H1 (cell line): ENCODE data around the gene OBSL1. TPM values are rescaled to one million over a fixed set of nuclear protein-coding genes. Genes with fewer than 3 reads are reported as not detected.

Experiments used
- CTCF ChIA-PET: fragments of 300-600 bp; sonication (Branson Sonifier 250); formaldehyde crosslinking; loops from one replicate; lab custom pipeline; 2021; ENCODE audit not compliant: partially characterized antibody; lab: Charles Lee
- POLR2A ChIA-PET: fragments of 300-600 bp; sonication (Branson Sonifier 250); formaldehyde crosslinking; loops from one replicate; lab custom pipeline; 2021; ENCODE audit warnings: inconsistent platforms; ENCODE audit not compliant: partially characterized antibody; lab: Charles Lee
- DNase-seq, 2 experiments: peaks; one replicate each; pipeline versions ENCODE4 v3.0.0 to v3.0.0-alpha.2; 2010 to 2022; ENCODE audit warnings: low spot score in 2 of 2, low read depth in 1 of 2, mixed read lengths in 1 of 2
- FAIRE-seq: peaks from 2 replicates; lab custom pipeline; 2011; peaks lifted over from hg19 to GRCh38; lab: Jason Lieb, UNC
- H2AFZ ChIP-seq: 2 replicates; pipeline ENCODE4 v1.8.1; 2012; ENCODE audit warnings: low read length, inconsistent platforms
- H2AK5ac ChIP-seq: 2 replicates; pipeline ENCODE4 v1.6.1; 2013; ENCODE audit warnings: low read depth, low read length
- H2BK120ac ChIP-seq: replicated peaks from 2 replicates; pipeline ENCODE3; 2013; ENCODE audit warnings: low read depth, low read length, inconsistent platforms
- H2BK12ac ChIP-seq: 2 replicates; pipeline ENCODE4 v1.6.1; 2013; ENCODE audit warnings: low read depth, low read length
- H2BK15ac ChIP-seq: 2 replicates; pipeline ENCODE4 v1.6.1; 2013; ENCODE audit warnings: low read length
- H2BK20ac ChIP-seq: 2 replicates; pipeline ENCODE4 v1.6.1; 2013; ENCODE audit warnings: low read length
- H2BK5ac ChIP-seq: 2 replicates; pipeline ENCODE4 v1.6.1; 2013; ENCODE audit warnings: low read depth, low read length
- H3K14ac ChIP-seq: 2 replicates; pipeline ENCODE4 v1.6.1; 2013; ENCODE audit warnings: inconsistent platforms; ENCODE audit not compliant: insufficient read length
- H3K18ac ChIP-seq: 2 replicates; pipeline ENCODE4 v1.6.1; 2013; ENCODE audit warnings: low read length; ENCODE audit errors: extremely low read depth
- H3K23ac ChIP-seq: 2 replicates; pipeline ENCODE4 v1.6.1; 2013; ENCODE audit warnings: inconsistent platforms; ENCODE audit not compliant: insufficient read length
- H3K23me2 ChIP-seq: 2 replicates; pipeline ENCODE4 v1.6.1; 2013; ENCODE audit warnings: low read depth, low read length
- H3K27ac ChIP-seq: 2 replicates; pipeline ENCODE4 v1.6.1; 2011; ENCODE audit warnings: low read depth, low read length, inconsistent platforms
- H3K27me3 ChIP-seq, 4 experiments: replicated peaks in 1 of 4; 1 replicate in 1 of 4; 2 replicates in 3 of 4; pipeline versions ENCODE4 v1.6.1 to v1.8.1; 2011 to 2013; ENCODE audit warnings: low read length in 3 of 4, mild to moderate bottlenecking in 3 of 4, inconsistent platforms in 2 of 4, mixed read lengths in 2 of 4, moderate library complexity in 1 of 4; ENCODE audit not compliant: control insufficient read depth in 3 of 4, insufficient read depth in 3 of 4; ENCODE audit errors: extremely low read depth in 1 of 4
- H3K36me3 ChIP-seq, 4 experiments: 2 replicates each; pipeline versions ENCODE4 v1.6.1 to v1.8.1; 2011 to 2013; ENCODE audit warnings: mild to moderate bottlenecking in 4 of 4, low read length in 3 of 4, moderate library complexity in 2 of 4, control low read depth in 1 of 4, inconsistent platforms in 1 of 4; ENCODE audit not compliant: insufficient read depth in 4 of 4, control insufficient read depth in 2 of 4
- H3K4ac ChIP-seq: replicated peaks from 2 replicates; pipeline ENCODE3; 2013; ENCODE audit warnings: low read length, low read depth, mixed read lengths, inconsistent platforms; ENCODE audit not compliant: insufficient read length
- H3K4me1 ChIP-seq, 4 experiments: replicated peaks in 1 of 4; 1 replicate in 1 of 4; 2 replicates in 3 of 4; pipeline versions ENCODE4 v1.6.1 to v1.8.1; 2011 to 2013; ENCODE audit warnings: low read length in 3 of 4, inconsistent platforms in 2 of 4, mixed read lengths in 1 of 4; ENCODE audit not compliant: insufficient read depth in 4 of 4, control insufficient read depth in 3 of 4
- H3K4me2 ChIP-seq, 2 experiments: 2 replicates each; pipeline versions ENCODE4 v1.6.1 to v1.8.1; 2011 to 2013; ENCODE audit warnings: low read depth in 2 of 2, low read length in 2 of 2, control low read depth in 1 of 2, inconsistent platforms in 1 of 2, mild to moderate bottlenecking in 1 of 2; ENCODE audit not compliant: insufficient read depth in 1 of 2
- H3K4me3 ChIP-seq, 4 experiments: fragments of 200-600, 300-600 bp in 1 of 4; sonication (generic), shearing (Covaris generic), sonication (Bioruptor Twin) in 1 of 4; 2 replicates each; pipeline versions ENCODE4 v1.5.1 to v1.8.1; 2011 to 2016; ENCODE audit warnings: low read length in 4 of 4, low read depth in 3 of 4, control low read depth in 2 of 4, inconsistent platforms in 2 of 4, mild to moderate bottlenecking in 2 of 4, mixed read lengths in 1 of 4, moderate library complexity in 1 of 4; ENCODE audit not compliant: insufficient read depth in 2 of 4; ENCODE audit errors: extremely low read depth in 1 of 4
- H3K56ac ChIP-seq: replicated peaks from 2 replicates; pipeline ENCODE3; 2013; ENCODE audit warnings: low read depth, mild to moderate bottlenecking, mixed read lengths, low read length, inconsistent platforms; ENCODE audit not compliant: insufficient read length
- H3K79me1 ChIP-seq: 2 replicates; pipeline ENCODE4 v1.6.1; 2013; ENCODE audit warnings: low read depth, low read length, control low read depth
- H3K79me2 ChIP-seq, 2 experiments: 2 replicates each; pipeline versions ENCODE4 v1.6.1 to v1.8.1; 2012 to 2013; ENCODE audit warnings: low read length in 2 of 2, mild to moderate bottlenecking in 2 of 2, inconsistent platforms in 1 of 2; ENCODE audit not compliant: insufficient read depth in 2 of 2, control insufficient read depth in 1 of 2
- H3K9ac ChIP-seq, 4 experiments: replicated peaks in 1 of 4; 1 replicate in 1 of 4; 2 replicates in 3 of 4; pipeline versions ENCODE4 v1.6.1 to v1.8.1; 2011 to 2013; ENCODE audit warnings: low read depth in 3 of 4, low read length in 3 of 4, control low read depth in 2 of 4, mild to moderate bottlenecking in 2 of 4, moderate library complexity in 2 of 4, inconsistent platforms in 1 of 4; ENCODE audit errors: extremely low read depth in 1 of 4
- H3K9me3 ChIP-seq, 2 experiments: 2 replicates each; pipeline versions ENCODE4 v1.6.1 to v1.8.1; 2012 to 2013; ENCODE audit warnings: mild to moderate bottlenecking in 2 of 2, moderate library complexity in 2 of 2, control low read depth in 1 of 2, inconsistent platforms in 1 of 2, low read depth in 1 of 2, low read length in 1 of 2, mixed read lengths in 1 of 2; ENCODE audit not compliant: insufficient read depth in 2 of 2
- H4K20me1 ChIP-seq, 2 experiments: replicated peaks in 1 of 2; 2 replicates each; pipeline versions ENCODE3 to v1.8.1; 2011 to 2013; ENCODE audit warnings: inconsistent platforms in 2 of 2, low read length in 2 of 2, mild to moderate bottlenecking in 1 of 2; ENCODE audit not compliant: insufficient read depth in 2 of 2, control insufficient read depth in 1 of 2
- H4K5ac ChIP-seq: 2 replicates; pipeline ENCODE4 v1.6.1; 2013; ENCODE audit warnings: low read length, low read depth, mixed read lengths, inconsistent platforms; ENCODE audit not compliant: insufficient read length
- H4K8ac ChIP-seq: 2 replicates; pipeline ENCODE4 v1.8.0; 2013; ENCODE audit warnings: mild to moderate bottlenecking, moderate library complexity, low read length, inconsistent platforms; ENCODE audit not compliant: insufficient read depth; ENCODE audit errors: extremely low read depth
- H4K91ac ChIP-seq: replicated peaks from 2 replicates; pipeline ENCODE3; 2013; ENCODE audit warnings: low read length, mixed read lengths, inconsistent platforms; ENCODE audit not compliant: insufficient read length
- KDM1A ChIP-seq: fragments of 200-600, 300-600 bp; sonication (generic); IDR thresholded peaks from 2 replicates; pipeline ENCODE4 v1.7.1; 2016; ENCODE audit warnings: mild to moderate bottlenecking, low read length, borderline replicate concordance
- SIX5 ChIP-seq: IDR thresholded peaks from 2 replicates; pipeline ENCODE4 v1.6.1; 2011; ENCODE audit warnings: mild to moderate bottlenecking, low read depth, low read length
- WGBS, 2 experiments: shearing (Covaris generic) in 1 of 2; methylation state at CpG; one replicate each; pipeline versions ENCODE4 v1.1.6 to v1.1.7; 2013 to 2015; ENCODE audit warnings: low lambda C conversion rate in 2 of 2, mixed read lengths in 2 of 2, inconsistent platforms in 1 of 2, low coverage in 1 of 2, missing lambda C conversion rate in 1 of 2; ENCODE audit not compliant: insufficient replicate concordance in 2 of 2, insufficient coverage in 1 of 2, insufficient read length in 1 of 2; ENCODE audit errors: extremely low coverage in 1 of 2, missing lambda C conversion rate in 1 of 2; 5-methylcytosine and 5-hydroxymethylcytosine counted together
- polyA plus RNA-seq, 7 experiments: library from polyadenylated mRNA; depleted of rRNA in 3 of 7; stranded (reverse) in 5 of 7; unstranded in 2 of 7; fragments of >200 nt in 5 of 7; fragments of 200-250 nt in 2 of 7; gene quantifications; 1 replicate in 5 of 7; 2 replicates in 1 of 7; 4 replicates in 1 of 7; pipeline versions ENCODE4 v1.2.1 to v1.2.3, GENCODE V29; 2011 to 2013; ENCODE audit warnings: missing spikeins in 2 of 7, mixed read lengths in 2 of 7
- total RNA-seq: library from RNA; stranded (reverse); fragmentation: NEBNext Ultra II Directional; extraction: Animal tissue kit (Norgen Biotek cat#: 25700); gene quantifications from 2 replicates; pipeline ENCODE4 v1.2.1, GENCODE V29; 2021

The OBSL1 gene
- total and polyA plus RNA-seq, 2 of the 8 experiments (the other 6 are each of a cell fraction or from before 2014, with no cell fraction given): 116 to 127 TPM

GRCh38 chr2:219524817-219525216 is 46.5 kb downstream of the OBSL1 start:
- H3K4me2 ChIP-seq: no peak overlapping the region; a peak in 1 of 4 replicates
- H3K4me3 ChIP-seq: no peak overlapping the region
- no peak overlapping the region for H3K4ac ChIP-seq
- H3K23me2 ChIP-seq: peaks cover 2% of the 10 kb centered on the region; the same call in 1 of the 2 replicates
- H3K79me2 ChIP-seq: no peaks in the 10 kb centered on the region
- H3K9ac ChIP-seq: no peak overlapping the region
- no peak overlapping the region for H2BK15ac ChIP-seq
- no peaks in the 10 kb centered on the region for H4K20me1 ChIP-seq
- no peak overlapping the region for H2AK5ac ChIP-seq
- H3K27ac ChIP-seq: no peak overlapping the region
- H3K14ac ChIP-seq: no peak overlapping the region
- no peak for DNase-seq
- WGBS, 2 experiments: 80% methylated on average over 2 of the region's 2 CpGs; no CpG with 5 or more reads in 1 of the 2 experiments
- H2AFZ ChIP-seq: no peak overlapping the region
- ChIA-PET CTCF (interaction anchor here (18.0 to 113.1 kb wide), 5 partner anchors 3 to 119 kb away, joined by 334 to 7248 read pairs (median 488); partner anchors contain the start of genes ASIC4, DES, GMPPA and SPEG), POLR2A (interaction anchor here (0.6 to 2.7 kb wide), 6 partner anchors 15 to 38 kb away, joined by 3 to 10 read pairs (median 4); no protein-coding TSS in a partner anchor)
- no peak overlapping the region for H4K8ac ChIP-seq
- H2BK5ac ChIP-seq: no peak overlapping the region
- TF ChIP-seq SIX5 (no peak), KDM1A (peak; percentile 71; the same call in 1 of the 2 replicates)
- no peaks in the 10 kb centered on the region for H3K9me3 ChIP-seq
- H4K91ac ChIP-seq: no peak overlapping the region
- H3K4me1 ChIP-seq: peaks cover 0 to 29% (median 19%) of the 10 kb centered on the region in 4 experiments; a peak in 6 of 7 replicates
- H2BK12ac ChIP-seq: no peak overlapping the region; the same call in 1 of the 2 replicates
- H4K5ac ChIP-seq: no peak overlapping the region
- no peak overlapping the region for H3K23ac ChIP-seq
- no peak overlapping the region for H3K56ac ChIP-seq
- no peak overlapping the region for H2BK120ac ChIP-seq
- no peaks in the 10 kb centered on the region for H3K36me3 ChIP-seq
- H3K27me3 ChIP-seq: peaks cover 0 to 21% (median 12%) of the 10 kb centered on the region in 4 experiments; a peak in 6 of 7 replicates
- H3K18ac ChIP-seq: no peak overlapping the region
- FAIRE-seq: no peak
- H2BK20ac ChIP-seq: no peak overlapping the region
- H3K79me1 ChIP-seq: no peaks in the 10 kb centered on the region
